Measurements from ENCODE around the gene TFAP2E.

Gene TFAP2E

GRCh38 chr1:35597870-35598269 is 24.8 kb downstream of the TFAP2E start:
- no peak for DNase-seq (ENCODE audit: low read depth)

GRCh38 chr1:35598895-35599294 is 25.8 kb downstream of the TFAP2E start:
- no peak for DNase-seq (ENCODE audit: low read depth)

- DNase-seq (ENCODE audit: low read depth), result no peak
Measured at GRCh38 chr1:35599411-35599810, 26.3 kb downstream of the TFAP2E start.

GRCh38 chr1:35600593-35600992 is 27.5 kb downstream of the TFAP2E start:
- DNase-seq (ENCODE audit: low read depth), result no peak

- no peak for DNase-seq (ENCODE audit: low read depth)
Measured at GRCh38 chr1:35603468-35603867, 30.4 kb downstream of the TFAP2E start.

- DNase-seq (ENCODE audit: low read depth), result no peak
Measured at GRCh38 chr1:35603941-35604340, 30.8 kb downstream of the TFAP2E start.

GRCh38 chr1:35605071-35605866 is 32.2 kb downstream of the TFAP2E start:
- DNase-seq (ENCODE audit: low read depth), result no peak

- DNase-seq (ENCODE audit: low read depth), result peak; percentile 76
Measured at GRCh38 chr1:35605867-35606182, 32.7 kb downstream of the TFAP2E start.

- no peak for DNase-seq (ENCODE audit: low read depth)
Measured at GRCh38 chr1:35611655-35612054, 38.5 kb downstream of the TFAP2E start.

GRCh38 chr1:35615440-35615839 is 42.3 kb downstream of the TFAP2E start:
- DNase-seq (ENCODE audit: low read depth), result no peak

- DNase-seq (ENCODE audit: low read depth), result no peak
Measured at GRCh38 chr1:35619237-35620121, 46.4 kb downstream of the TFAP2E start.

GRCh38 chr1:35622510-35623178 is 49.5 kb downstream of the TFAP2E start:
- no peak for DNase-seq (ENCODE audit: low read depth)

GRCh38 chr1:35623832-35624231 is 50.7 kb downstream of the TFAP2E start:
- DNase-seq (ENCODE audit: low read depth), result no peak

GRCh38 chr1:35629051-35629450 is 55.9 kb downstream of the TFAP2E start:
- DNase-seq (ENCODE audit: low read depth), result no peak

- no peak for DNase-seq (ENCODE audit: low read depth)
Measured at GRCh38 chr1:35631396-35631795, 58.3 kb downstream of the TFAP2E start.

GRCh38 chr1:35633547-35633946 is 60.4 kb downstream of the TFAP2E start:
- DNase-seq (ENCODE audit: low read depth), result no peak

- no peak for DNase-seq (ENCODE audit: low read depth)
Measured at GRCh38 chr1:35637401-35637809, 64.3 kb downstream of the TFAP2E start.

GRCh38 chr1:35640380-35641232 is 67.5 kb downstream of the TFAP2E start:
- DNase-seq (ENCODE audit: low read depth), result no peak

- DNase-seq (ENCODE audit: low read depth), result peak; percentile 88
Measured at GRCh38 chr1:35641233-35641866, 68.2 kb downstream of the TFAP2E start, which contains the start of gene PSMB2. Gene PSMB2 (minus strand): TSS chr1:35641526. CDS start chr1:35641432, 94 bp downstream.

GRCh38 chr1:35642471-35642955 is 69.4 kb downstream of the TFAP2E start:
- no peak for DNase-seq (ENCODE audit: low read depth)

- no peak for DNase-seq (ENCODE audit: low read depth)
Measured at GRCh38 chr1:35644204-35644603, 71.1 kb downstream of the TFAP2E start.
